Measurements from ENCODE around the gene CLSTN1. TPM values are rescaled to one million over a fixed set of nuclear protein-coding genes. Genes with fewer than 3 reads are reported as not detected.

CLSTN1 gene
- total RNA-seq, 1 experiment from 2014 or later, result 119 TPM

GRCh38 chr1:9722378-9722749 lies 101.4 kb downstream of the CLSTN1 start (continued):
- TF ChIP-seq NR2C2 (CRISPR knock-in tag; IDR thresholded peaks at IDR 0.05), result no peak
- no peak for TF ChIP-seq MAX (CRISPR knock-in tag; IDR thresholded peaks at IDR 0.05)
- TF ChIP-seq TP53 (CRISPR knock-in tag; IDR thresholded peaks at IDR 0.05), result no peak
- TF ChIP-seq ZNF425 (CRISPR knock-in tag; conservative IDR thresholded peaks at IDR 0.05), result no peak
- TF ChIP-seq ARID4B (CRISPR knock-in tag; IDR thresholded peaks at IDR 0.05; ENCODE audit: borderline replicate concordance), result no peak
- TF ChIP-seq ZNF232 (CRISPR knock-in tag; IDR thresholded peaks at IDR 0.05), result no peak
- no peak for TF ChIP-seq PRRX2 (CRISPR knock-in tag; IDR thresholded peaks at IDR 0.05)
- TF ChIP-seq FOXP1 (CRISPR knock-in tag; IDR thresholded peaks at IDR 0.05; ENCODE audit: borderline replicate concordance), result no peak
- no peak for TF ChIP-seq NR1H2 (CRISPR knock-in tag; IDR thresholded peaks at IDR 0.05)
- TF ChIP-seq NR3C1 (CRISPR knock-in tag; conservative IDR thresholded peaks at IDR 0.05; ENCODE audit: low read depth), result no peak
- no peak for TF ChIP-seq ZNF416 (CRISPR knock-in tag; IDR thresholded peaks at IDR 0.05)
- TF ChIP-seq ZNF281 (CRISPR knock-in tag; IDR thresholded peaks at IDR 0.05), result no peak

- Mint-ChIP-seq H3K27me3 (ENCODE audit: low read depth) (no peaks in the 10 kb centered on the region; the same call in 1 of the 2 replicates), H3K9me3 (peaks cover 5% of the 10 kb centered on the region), H3K27ac (no peak overlapping the region), H3K4me3 (no peak overlapping the region), H3K36me3 (peaks cover 23% of the 10 kb centered on the region), H3K4me1 (peaks cover 20% of the 10 kb centered on the region)
- CTCF ChIA-PET, result interaction anchor here (0.5 to 6.4 kb wide), 65 partner anchors 10 to 708 kb away, joined by 3 to 163 read pairs (median 5); partner anchors contain the start of genes CENPS, LZIC, NMNAT1 and PIK3CD
- POLR2A ChIA-PET, result interaction anchor here (0.6 to 1.7 kb wide), 2 partner anchors 20 to 106 kb away, joined by 3 to 4 read pairs; no protein-coding TSS in a partner anchor
- ATAC-seq (peak; percentile 54), DNase-seq (ENCODE audit: low spot score) (peak; percentile 93)
- no peak for TF ChIP-seq NR2C2 (CRISPR knock-in tag; IDR thresholded peaks at IDR 0.05)
- peak; percentile 22; the same call in 1 of the 2 replicates for TF ChIP-seq MAX (CRISPR knock-in tag; IDR thresholded peaks at IDR 0.05)
- no peak for TF ChIP-seq ATF3 (CRISPR knock-in tag; conservative IDR thresholded peaks at IDR 0.05)
- no peak for TF ChIP-seq PRDM15 (CRISPR knock-in tag; IDR thresholded peaks at IDR 0.05)
- TF ChIP-seq SP1 (CRISPR knock-in tag; conservative IDR thresholded peaks at IDR 0.05), result peak; percentile 63
- 0 out of 2 replicates have a peak, but pooled peaks have one; percentile 25 for TF ChIP-seq ZNF416 (CRISPR knock-in tag; IDR thresholded peaks at IDR 0.05)
- no peak for TF ChIP-seq CDX4 (CRISPR knock-in tag; IDR thresholded peaks at IDR 0.05; ENCODE audit: borderline replicate concordance)
- no peak for TF ChIP-seq NFYB (CRISPR knock-in tag; conservative IDR thresholded peaks at IDR 0.05; ENCODE audit: low read depth)
- TF ChIP-seq PREB (CRISPR knock-in tag; IDR thresholded peaks at IDR 0.05; ENCODE audit: borderline replicate concordance), result no peak
Observed at GRCh38 chr1:9721606-9722377, 102.0 kb downstream of the CLSTN1 start.
